Measurements from ENCODE around the gene CD2AP. TPM values are rescaled to one million over a fixed set of nuclear protein-coding genes. Genes with fewer than 3 reads are reported as not detected.

The CD2AP gene
- total and polyA plus RNA-seq, 2 of the 8 experiments (the other 6 are each of a cell fraction or from before 2014, with no cell fraction given) = 8.6 to 75.6 TPM

DNA sequence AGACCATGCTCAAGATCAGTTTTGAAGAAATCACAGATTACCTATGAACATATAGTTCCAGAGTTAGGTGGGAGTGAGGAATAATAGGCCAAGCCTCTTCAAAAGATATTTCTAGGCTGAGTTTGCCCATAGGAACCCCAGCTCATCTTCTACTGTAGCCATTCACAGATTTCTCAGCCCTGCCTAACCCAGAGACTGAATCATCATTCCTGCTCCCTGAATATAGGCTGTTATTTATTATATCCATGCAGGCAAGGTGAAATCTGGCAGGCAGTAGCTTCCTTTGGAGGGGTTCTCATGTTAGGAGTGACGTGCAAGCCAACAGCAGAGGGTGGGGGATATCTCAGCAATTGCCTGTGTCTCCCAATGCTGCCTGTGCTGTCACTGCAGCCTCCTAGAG lies 195.2 kb downstream of the CD2AP start (continued):
- no peak for TF ChIP-seq SIRT6 (IDR thresholded peaks at IDR 0.05; ENCODE audit: low read length)
- no peak for TF ChIP-seq GTF2F1 (IDR thresholded peaks at IDR 0.05; ENCODE audit: borderline replicate concordance, low read depth, low read length)
- no peak for TF ChIP-seq KDM4A (IDR thresholded peaks at IDR 0.05; ENCODE audit: low read depth, low read length, severe bottlenecking)
- TF ChIP-seq JUN (IDR thresholded peaks at IDR 0.05; ENCODE audit: low read depth, low read length) = no peak
